ENCODE measurements around the gene ACD. TPM values are rescaled to one million over a fixed set of nuclear protein-coding genes. Genes with fewer than 3 reads are reported as not detected.
A peak's percentile ranks its signal among the peaks of the same experiment; 100 is the strongest.

The ACD gene
- total RNA-seq, 1 donor from 2014 or later, result 16.2 TPM

GRCh38 chr16:67660564-67661028, 536 bp upstream of the ACD start, which contains the start of gene PARD6A:
PARD6A (plus strand) TSS chr16:67660960; CDS start chr16:67661039, 79 bp downstream.
- H3K4me3 Mint-ChIP-seq (ENCODE audit: unreplicated experiment), result peak within 1 kb of the TSS; percentile 87

GRCh38 chr16:67658849-67659674, 998 bp downstream of the ACD start:
- Mint-ChIP-seq H3K27me3 (ENCODE audit: low read depth) (peaks cover 3% of the 10 kb centered on the region), H3K9me3 (ENCODE audit: low read depth) (no peaks in the 10 kb centered on the region), H3K4me3 (ENCODE audit: unreplicated experiment) (peak overlapping the region; percentile 87), H3K36me3 (ENCODE audit: low read depth) (no peaks in the 10 kb centered on the region), H3K27ac (ENCODE audit: unreplicated experiment) (no peak overlapping the region), H3K4me1 (ENCODE audit: low read depth) (peaks cover 17% of the 10 kb centered on the region)
- TF ChIP-seq CTCF (IDR thresholded peaks at IDR 0.05), result no peak
- peak; percentile 38 for DNase-seq (ENCODE audit: low spot score)

More at GRCh38 chr16:67660564-67661028, 536 bp upstream of the ACD start, which contains the start of gene PARD6A:
- H3K9me3 Mint-ChIP-seq (ENCODE audit: low read depth), result no peaks in the 10 kb centered on the region
- no peaks in the 10 kb centered on the region for H3K36me3 Mint-ChIP-seq (ENCODE audit: low read depth)
- TF ChIP-seq CTCF (IDR thresholded peaks at IDR 0.05), result no peak
- peak within 1 kb of the TSS; percentile 97 for H3K27ac Mint-ChIP-seq (ENCODE audit: unreplicated experiment)
- H3K27me3 Mint-ChIP-seq (ENCODE audit: low read depth), result peaks cover under 1% of the 10 kb centered on the region
- no peak for DNase-seq (ENCODE audit: low spot score)
- H3K4me1 Mint-ChIP-seq (ENCODE audit: low read depth), result peaks cover 20% of the 10 kb centered on the region

GRCh38 chr16:67657751-67658518, 2.1 kb downstream of the ACD start:
- peaks cover 20% of the 10 kb centered on the region for H3K4me1 Mint-ChIP-seq (ENCODE audit: low read depth)
- H3K4me3 Mint-ChIP-seq (ENCODE audit: unreplicated experiment), result no peak overlapping the region
- H3K27me3 Mint-ChIP-seq (ENCODE audit: low read depth), result peaks cover 5% of the 10 kb centered on the region
- no peaks in the 10 kb centered on the region for H3K9me3 Mint-ChIP-seq (ENCODE audit: low read depth)
- no peak for TF ChIP-seq CTCF (IDR thresholded peaks at IDR 0.05)
- H3K27ac Mint-ChIP-seq (ENCODE audit: unreplicated experiment), result no peak overlapping the region
- no peak for DNase-seq (ENCODE audit: low spot score)
- no peaks in the 10 kb centered on the region for H3K36me3 Mint-ChIP-seq (ENCODE audit: low read depth)

GRCh38 chr16:67657017-67657608, 2.9 kb downstream of the ACD start:
- Mint-ChIP-seq H3K27me3 (ENCODE audit: low read depth) (peaks cover 5% of the 10 kb centered on the region), H3K4me3 (ENCODE audit: unreplicated experiment) (no peak overlapping the region), H3K9me3 (ENCODE audit: low read depth) (no peaks in the 10 kb centered on the region), H3K4me1 (ENCODE audit: low read depth) (peaks cover 20% of the 10 kb centered on the region), H3K36me3 (ENCODE audit: low read depth) (no peaks in the 10 kb centered on the region), H3K27ac (ENCODE audit: unreplicated experiment) (no peak overlapping the region)
- no peak for TF ChIP-seq CTCF (IDR thresholded peaks at IDR 0.05)
- DNase-seq (ENCODE audit: low spot score), result no peak
